ENCODE data around the gene SLC23A2.

SLC23A2 gene

GRCh38 chr20:4902788-4903187, 98.5 kb downstream of the SLC23A2 start:
- DNase-seq (ENCODE audit: low read depth), result no peak
- H3K4me3 ChIP-seq (ENCODE audit: low read depth, low read length), result no peak overlapping the region
- no peak for TF ChIP-seq CTCF (IDR thresholded peaks at IDR 0.05; ENCODE audit: insufficient read depth, low read depth, low read length, missing control alignments)

GRCh38 chr20:4901031-4901818, 100.1 kb downstream of the SLC23A2 start:
- no peak for TF ChIP-seq CTCF (IDR thresholded peaks at IDR 0.05; ENCODE audit: insufficient read depth, low read depth, low read length, missing control alignments)
- no peak for DNase-seq (ENCODE audit: low read depth)
- H3K4me3 ChIP-seq (ENCODE audit: low read depth, low read length), result no peak overlapping the region

DNA sequence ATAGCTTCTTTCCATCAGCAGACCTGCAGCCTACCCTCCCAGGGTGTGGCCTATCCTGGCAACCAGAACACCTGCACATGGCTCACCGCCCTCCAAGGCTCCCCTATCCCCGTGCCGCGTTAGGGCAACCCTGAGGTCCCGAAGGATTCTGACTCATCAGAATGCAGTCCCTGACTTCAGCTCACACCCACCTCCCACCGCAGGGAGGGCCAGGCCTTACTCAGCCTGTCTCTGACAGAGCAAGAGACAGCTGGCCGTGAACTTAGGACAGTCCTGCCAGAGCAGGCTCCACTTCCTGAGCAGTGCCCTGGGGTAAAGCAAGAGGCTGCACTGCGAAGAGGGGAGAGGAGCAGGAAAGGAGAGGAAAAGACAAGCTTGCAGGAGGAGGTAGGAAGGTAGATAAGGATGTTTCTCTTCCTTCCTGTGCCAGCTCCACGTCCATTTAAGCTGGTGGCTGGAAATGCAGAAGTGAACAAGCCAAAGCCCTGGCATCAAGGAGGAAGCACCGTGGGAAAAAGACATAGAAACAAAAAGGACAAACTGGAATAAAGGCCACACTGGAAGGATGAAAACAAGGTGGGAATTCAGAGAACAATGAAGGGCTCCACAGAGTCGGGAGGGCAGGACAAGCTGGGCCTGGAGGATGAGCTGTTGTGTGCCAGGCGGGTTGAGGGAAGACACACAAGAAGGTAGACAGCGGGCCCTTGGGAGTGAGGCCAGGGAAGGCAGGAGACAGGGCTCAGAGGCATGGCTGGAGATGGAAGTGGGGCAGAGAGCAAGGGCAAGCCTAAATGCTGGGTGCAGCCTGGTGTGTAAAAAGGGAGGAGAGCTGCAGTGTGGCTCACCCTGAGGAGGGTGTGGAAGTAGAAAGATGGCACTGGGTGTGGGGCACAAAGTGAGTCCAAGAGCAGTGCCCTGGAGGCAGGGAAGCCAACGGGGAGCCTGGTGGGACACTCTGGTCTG, 102.7 kb downstream of the SLC23A2 start:
- TF ChIP-seq CTCF (IDR thresholded peaks at IDR 0.05; ENCODE audit: insufficient read depth, low read depth, low read length, missing control alignments), result no peak
- H3K4me3 ChIP-seq (ENCODE audit: low read depth, low read length), result no peak overlapping the region
- no peak for DNase-seq (ENCODE audit: low read depth)

GRCh38 chr20:4897600-4897999, 103.7 kb downstream of the SLC23A2 start:
- no peak for TF ChIP-seq CTCF (IDR thresholded peaks at IDR 0.05; ENCODE audit: insufficient read depth, low read depth, low read length, missing control alignments)
- H3K4me3 ChIP-seq (ENCODE audit: low read depth, low read length), result no peak overlapping the region
- DNase-seq (ENCODE audit: low read depth), result no peak

- H3K4me3 ChIP-seq (ENCODE audit: low read depth, low read length), result no peak overlapping the region
- peak; percentile 27 for TF ChIP-seq CTCF (IDR thresholded peaks at IDR 0.05; ENCODE audit: insufficient read depth, low read depth, low read length, missing control alignments)
- DNase-seq (ENCODE audit: low read depth), result peak; percentile 28
These were observed 104.3 kb downstream of the SLC23A2 start for GRCh38 chr20:4896971-4897497.

- DNase-seq (ENCODE audit: low read depth), result no peak
- no peak overlapping the region for H3K4me3 ChIP-seq (ENCODE audit: low read depth, low read length)
- TF ChIP-seq CTCF (IDR thresholded peaks at IDR 0.05; ENCODE audit: insufficient read depth, low read depth, low read length, missing control alignments), result no peak
These were observed 105.1 kb downstream of the SLC23A2 start for GRCh38 chr20:4896119-4896702.

Data from GM12865 (cell line).